Germinal center (tissue), 1 donor: ENCODE measurements around the gene PIP5K1B.
A peak's percentile ranks its signal among the peaks of the same experiment; 100 is the strongest.

Experiments
- DNase-seq: peaks from one replicate; pipeline ENCODE4 v3.0.0; 2012; ENCODE audit warnings: mixed read lengths, low spot score

The PIP5K1B gene

GRCh38 chr9:68708513-68708912, 3.5 kb downstream of the PIP5K1B start:
- peak; percentile 32 for DNase-seq

GRCh38 chr9:68709291-68710110, 4.5 kb downstream of the PIP5K1B start:
- no peak for DNase-seq

DNA sequence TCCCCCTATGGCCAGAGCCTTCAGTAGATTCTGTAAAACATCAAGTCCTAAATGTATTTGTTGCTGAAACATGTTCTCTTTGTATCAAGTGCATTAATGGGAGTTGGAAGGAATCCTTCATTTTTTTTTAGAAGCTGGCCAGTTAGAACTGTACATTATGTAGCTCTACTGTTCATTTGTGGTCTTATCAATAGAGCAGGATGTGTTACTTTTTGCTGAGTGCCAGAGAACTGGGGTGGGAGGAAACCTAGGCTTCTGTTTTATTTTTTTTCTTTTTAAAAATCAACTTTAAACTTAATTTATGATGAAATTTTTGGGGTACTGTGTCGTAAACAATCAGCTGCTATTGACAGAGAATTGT, 5.1 kb downstream of the PIP5K1B start:
- no peak for DNase-seq

- DNase-seq: no peak
Observed at GRCh38 chr9:68711281-68711680, 6.2 kb downstream of the PIP5K1B start.

- no peak for DNase-seq
Observed at GRCh38 chr9:68711932-68712331, 6.9 kb downstream of the PIP5K1B start.

DNA sequence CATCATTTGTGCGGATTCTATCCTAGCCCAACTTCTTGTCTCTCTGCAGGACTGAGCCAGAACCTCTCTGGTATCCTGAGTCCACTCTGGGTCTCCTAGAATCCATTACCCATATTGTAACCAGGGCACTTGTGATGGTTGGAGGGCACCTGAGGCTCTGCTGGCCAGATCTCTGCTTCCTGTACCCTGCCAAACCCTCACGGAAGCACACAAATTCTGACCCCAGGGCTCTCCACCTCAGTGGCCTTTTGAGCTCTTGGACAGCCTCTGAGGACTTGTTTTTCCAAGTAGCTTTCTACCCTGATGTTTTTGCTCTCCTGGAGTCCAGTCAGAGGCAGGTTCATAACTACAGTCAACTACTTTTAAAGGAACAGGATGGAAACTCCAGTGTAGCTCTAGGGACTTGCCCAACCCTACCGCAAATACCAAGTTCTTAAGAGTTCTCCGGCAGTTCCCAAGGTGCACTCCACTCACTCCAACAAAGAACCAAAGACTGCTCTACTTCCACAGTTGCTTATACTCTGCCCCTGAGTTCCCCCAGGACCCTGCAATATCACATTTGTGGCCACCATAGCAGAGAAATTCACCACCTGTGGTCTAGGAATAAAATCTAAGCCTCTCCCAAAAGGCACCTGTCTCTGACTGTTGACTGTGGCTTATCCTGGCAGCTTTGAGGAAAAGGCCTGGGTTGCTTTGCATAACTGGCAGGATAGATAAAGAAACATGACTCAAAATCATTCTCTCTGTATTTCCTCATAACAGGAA, 9.6 kb downstream of the PIP5K1B start:
- no peak for DNase-seq

DNA sequence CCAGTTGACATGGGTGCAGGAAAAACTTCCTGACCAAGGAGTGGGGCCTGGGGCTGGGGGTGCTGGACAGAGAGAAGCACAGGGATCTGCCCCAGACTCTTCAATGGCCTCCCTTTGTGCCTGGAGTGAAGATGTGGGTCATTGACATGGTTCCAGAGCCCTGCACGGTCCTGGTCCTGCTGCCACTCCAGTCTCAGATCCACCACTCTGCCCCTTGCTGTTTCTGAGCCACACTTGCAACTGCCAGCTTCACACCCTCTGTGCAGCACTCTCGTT, 10.1 kb downstream of the PIP5K1B start:
- no peak for DNase-seq

DNA sequence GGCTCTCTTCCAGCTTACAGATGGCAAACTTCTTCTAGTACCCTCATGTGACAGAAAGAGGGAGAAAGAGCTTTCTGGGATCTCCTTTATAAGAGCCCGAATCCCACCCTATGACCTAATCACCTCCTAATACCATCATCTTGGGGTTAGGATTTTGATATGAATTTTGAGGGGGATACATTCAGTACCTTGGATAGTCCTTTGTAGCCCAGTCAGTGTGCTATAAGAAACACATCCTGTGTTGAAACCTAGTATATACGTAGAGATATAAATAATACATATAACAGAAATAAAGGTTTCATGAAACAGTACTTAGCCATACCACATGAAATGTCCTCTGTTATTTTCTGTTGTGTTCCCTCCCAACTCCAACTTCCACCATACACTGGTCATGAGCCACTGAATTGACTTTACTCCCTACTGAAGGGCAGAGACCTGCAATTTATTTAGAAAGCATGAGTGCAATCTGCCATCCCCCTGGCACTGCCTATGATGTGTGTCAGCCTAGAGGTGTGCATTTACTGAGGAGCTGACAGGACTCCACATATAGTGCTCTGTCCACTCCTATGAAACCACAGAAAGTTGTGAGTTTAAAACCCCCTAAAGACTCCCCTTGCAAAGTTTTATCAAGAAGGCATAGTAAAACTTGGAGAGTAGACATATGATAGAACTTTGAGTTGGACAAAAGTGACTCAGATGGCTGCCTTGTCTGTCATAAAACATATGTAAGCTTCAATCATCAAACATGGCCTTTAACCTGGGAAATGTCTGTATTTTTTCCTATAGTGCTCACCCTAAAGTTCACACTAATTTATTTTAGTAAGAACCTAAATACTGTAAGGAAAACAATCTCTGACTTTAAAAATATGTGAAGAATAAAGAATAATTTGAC, 12.8 kb downstream of the PIP5K1B start:
- DNase-seq: no peak

DNA sequence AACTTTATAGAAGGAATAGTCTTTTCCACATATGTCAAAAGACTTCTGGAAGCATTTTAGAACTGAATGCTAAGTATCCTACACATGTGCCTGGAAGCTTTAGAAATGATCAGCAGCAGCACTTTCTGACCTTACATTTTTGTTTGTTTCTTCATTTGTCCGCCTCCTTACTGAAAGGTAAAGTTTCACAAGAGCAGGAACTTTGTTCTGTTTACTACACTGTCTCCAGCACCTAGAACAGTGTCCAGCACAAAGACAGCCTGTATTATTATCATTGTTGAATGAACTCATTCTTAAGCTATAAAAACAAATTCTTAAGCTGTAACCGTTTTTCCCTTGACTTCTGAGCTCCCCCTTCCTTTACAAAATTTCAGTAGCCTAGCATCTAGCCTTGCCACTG, 14.8 kb downstream of the PIP5K1B start:
- no peak for DNase-seq

- DNase-seq: no peak
Observed at GRCh38 chr9:68720656-68721313, 15.7 kb downstream of the PIP5K1B start.

DNA sequence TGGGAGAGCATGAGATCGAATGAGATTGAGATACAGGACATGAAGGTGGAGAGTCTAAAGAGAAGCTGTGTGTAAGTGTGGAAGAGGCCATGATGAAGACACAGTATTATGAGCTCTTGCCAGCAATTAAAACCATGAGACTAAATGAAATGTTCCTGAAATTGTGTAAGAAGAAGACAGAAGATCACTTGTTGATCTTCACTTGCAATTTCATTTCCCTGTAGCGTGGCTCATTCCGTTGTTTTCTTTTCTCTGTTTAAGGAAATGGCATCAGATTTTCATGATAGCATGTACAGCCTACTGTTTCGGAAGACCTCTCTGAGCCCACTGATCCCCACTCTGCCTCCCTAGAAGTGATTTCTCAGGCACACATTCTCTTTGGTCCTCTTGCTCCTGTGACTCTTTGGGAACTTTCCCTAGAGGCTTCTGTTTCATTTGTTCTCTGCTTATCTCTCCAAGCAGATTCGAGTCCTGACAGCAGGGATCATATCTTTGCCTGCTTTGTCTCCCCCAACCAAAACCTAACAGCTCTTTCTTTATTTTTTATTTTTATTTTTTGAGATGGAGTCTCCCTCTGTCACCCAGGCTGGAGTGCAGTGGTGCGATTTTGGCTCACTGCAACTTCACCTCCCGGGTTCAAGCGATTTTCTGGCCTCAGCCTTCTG, 16.8 kb downstream of the PIP5K1B start:
- DNase-seq: no peak

GRCh38 chr9:68725070-68725469, 20.0 kb downstream of the PIP5K1B start:
- DNase-seq: no peak

DNA sequence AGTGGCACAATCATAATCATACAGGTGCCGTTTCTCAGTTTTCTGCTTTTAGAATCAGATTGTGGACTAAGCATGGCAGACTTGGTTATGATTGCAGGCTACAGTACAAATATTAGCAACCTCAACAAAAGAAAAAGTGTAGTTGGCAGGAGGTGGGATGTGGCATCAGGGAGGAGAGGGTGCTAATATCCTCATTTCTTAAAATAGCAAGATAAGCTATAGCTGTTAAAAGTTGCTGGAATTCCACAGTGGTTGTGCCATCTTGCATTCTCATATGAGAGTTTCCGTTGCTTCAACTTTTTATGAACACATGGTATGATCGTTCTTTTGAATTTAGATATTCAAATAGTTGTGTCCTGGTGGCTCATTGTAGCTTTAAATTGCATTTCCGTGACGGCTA, 21.4 kb downstream of the PIP5K1B start:
- no peak for DNase-seq

DNA sequence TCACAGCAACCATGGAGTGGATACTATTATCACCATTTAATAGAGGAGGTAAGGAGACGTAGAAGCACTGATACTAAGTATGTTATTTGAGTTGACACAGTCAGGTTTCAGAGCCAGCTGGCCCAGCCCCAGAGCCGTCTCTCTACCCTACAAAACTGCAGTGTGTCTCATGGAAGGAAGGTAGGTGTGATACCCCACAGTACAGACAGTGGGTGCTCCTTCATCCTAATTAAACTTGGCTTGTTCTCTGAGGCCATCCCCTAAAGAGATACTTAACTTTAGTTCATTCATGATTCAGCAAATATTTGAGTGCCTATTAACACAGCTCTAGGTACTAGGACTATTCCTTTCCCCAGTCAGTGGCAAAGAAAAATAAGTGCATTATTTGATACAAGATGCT, 22.6 kb downstream of the PIP5K1B start:
- no peak for DNase-seq

DNA sequence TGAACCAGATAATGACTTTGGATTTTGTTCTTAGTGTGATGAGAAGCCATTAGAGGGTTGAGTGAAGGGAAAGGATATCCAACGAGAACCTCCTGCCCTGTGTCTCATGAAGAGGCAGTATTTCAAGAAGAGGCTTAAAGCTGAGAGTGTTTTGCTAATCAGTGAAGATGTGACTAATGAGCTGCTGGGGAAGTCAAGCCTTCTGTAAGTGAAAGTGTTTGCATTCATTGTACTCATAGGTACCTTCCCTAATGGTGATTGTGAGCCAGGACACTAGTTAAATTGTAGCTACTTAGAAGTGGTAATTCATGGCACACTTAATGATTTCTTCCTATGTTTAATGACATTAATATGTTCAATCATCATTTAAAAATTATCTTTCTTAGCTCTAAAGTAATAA, 23.7 kb downstream of the PIP5K1B start:
- no peak for DNase-seq

DNA sequence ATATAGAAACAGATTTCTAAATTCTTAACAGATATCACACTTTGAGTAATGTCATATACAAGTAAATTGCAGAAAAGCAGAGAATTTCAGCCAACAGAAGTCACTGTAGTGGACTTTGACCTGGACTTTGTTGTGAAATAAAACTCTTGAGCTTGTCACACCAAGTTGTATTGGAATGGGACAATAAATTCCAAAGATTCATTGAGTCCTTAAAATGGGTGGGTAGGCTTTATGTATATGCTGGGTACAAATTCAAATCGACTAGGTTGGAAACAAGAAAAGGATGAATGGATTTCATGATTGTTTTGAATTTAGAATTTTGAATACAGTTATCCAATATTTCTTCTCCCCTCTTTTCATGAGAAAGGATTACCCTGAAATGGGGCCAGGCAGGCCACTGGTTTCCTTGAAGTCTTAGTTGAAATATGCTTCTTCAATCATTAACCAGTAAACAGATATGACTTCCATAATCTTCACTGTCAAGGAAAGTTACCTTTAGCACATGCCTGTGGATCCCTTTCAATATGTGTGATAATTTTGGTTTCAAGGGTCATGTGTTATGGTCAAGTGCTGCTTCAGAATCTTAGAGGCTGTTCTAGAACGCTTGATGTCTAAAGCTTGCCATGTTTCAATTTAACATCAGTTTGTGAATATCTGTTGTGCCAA, 25.7 kb downstream of the PIP5K1B start:
- DNase-seq: no peak

DNA sequence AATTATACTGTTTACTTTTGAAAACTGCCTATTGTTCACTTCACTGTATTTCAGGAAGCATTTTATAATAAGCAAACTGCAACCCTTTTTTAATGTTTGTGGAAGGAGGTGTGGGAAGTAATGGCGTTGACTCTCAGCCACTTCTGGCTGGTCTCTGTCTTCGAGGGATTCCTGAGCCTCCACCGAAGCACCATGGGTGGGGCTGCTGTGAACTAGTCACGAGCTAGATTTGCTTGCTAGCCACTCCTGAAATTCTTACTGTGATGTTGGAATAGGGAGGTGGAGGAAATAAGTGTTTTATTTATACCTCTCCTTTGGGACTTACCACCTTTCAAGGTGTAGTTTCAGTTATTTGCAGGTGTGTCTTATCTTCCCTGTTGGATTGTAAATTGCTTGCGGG, 26.8 kb downstream of the PIP5K1B start:
- DNase-seq: no peak

DNA sequence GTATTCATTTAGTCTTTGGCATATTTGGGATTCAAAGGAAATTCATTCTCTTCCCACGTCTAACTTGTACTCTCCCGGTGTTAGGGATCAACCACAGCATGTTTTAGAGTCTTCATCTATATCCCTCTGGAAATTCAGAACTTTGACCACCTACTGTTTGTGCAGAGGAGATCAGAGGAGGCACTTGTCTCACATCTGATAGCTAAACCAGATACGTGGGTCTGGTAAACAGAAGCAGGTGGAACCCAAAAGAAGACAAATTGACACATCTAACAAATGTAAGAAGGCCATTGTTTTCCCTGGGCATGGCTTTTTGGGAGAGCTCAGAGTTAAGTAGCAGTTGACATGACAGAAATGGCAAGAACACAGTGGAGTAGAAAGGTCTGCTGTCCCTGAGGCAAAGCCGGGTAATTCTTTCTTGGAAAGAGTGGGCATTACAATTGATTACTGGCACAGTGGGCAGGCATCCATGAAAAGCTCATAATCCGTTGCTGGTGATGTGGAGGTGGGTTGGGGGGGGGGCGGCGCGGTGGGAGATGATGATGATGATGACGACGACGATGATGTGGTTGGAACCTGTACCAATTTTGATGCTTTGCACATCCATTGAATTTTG, 27.5 kb downstream of the PIP5K1B start:
- DNase-seq: no peak

- DNase-seq: no peak
Observed at GRCh38 chr9:68733021-68733405, 28.0 kb downstream of the PIP5K1B start.

GRCh38 chr9:68738358-68738757, 33.3 kb downstream of the PIP5K1B start:
- no peak for DNase-seq
